Muscle of back (tissue), 11 donors: Measurements from ENCODE around the gene ATP2C1. TPM values are rescaled to one million over a fixed set of nuclear protein-coding genes. Genes with fewer than 3 reads are reported as not detected.

Experiments used
- DNase-seq, 3 donors: peaks; one replicate each; pipeline versions ENCODE4 v3.0.0 to v3.0.0-alpha.2; 2013
- polyA plus RNA-seq, 10 donors: library from polyadenylated mRNA; unstranded; fragments of 120-200 nt; gene quantifications; one replicate each; pipeline ENCODE4 v1.2.1, GENCODE V29; 2013; ENCODE audit not compliant: insufficient read length in 10 of 10

ATP2C1 gene
- polyA plus RNA-seq, 10 donors = 61.3 to 85.9 (median 72.3) TPM

DNA sequence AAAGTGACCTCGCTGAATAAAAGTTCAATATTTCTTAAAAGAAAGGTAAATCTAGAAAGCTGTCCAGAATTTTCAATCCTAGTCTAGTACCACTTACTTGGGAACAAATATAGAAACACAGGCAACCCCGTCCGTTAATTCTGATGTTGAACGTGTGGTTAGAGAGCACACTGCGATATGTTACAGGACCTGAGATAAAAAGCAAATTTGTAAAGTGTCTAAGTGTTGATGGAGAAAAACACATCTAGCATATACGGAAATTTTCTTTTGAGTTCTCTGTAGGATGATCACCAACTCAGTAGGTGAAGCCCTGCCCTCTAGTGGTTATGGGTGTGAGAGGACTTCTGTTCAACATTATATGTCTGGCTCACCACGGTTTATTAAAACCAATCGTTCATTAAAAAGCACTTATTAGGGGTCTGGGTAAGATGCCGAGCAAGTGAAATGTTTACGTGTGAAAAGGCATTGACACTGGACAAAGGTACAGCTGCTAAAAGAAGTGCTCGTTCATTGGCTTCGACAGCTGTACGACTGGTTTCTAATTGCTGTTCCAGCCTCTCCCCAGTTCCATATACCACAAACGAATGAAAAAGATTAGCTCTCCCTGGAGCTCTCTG, 1.0 kb upstream of the ATP2C1 start:
- peak; percentile 84 to 95 (median 86) for DNase-seq

- DNase-seq = no peak
Measured at GRCh38 chr3:130894130-130894985, 474 bp downstream of the ATP2C1 start.

- peak in 1 of 3 donors; percentile 21 for DNase-seq
Measured at GRCh38 chr3:130894986-130895280, 1.0 kb downstream of the ATP2C1 start.

DNA sequence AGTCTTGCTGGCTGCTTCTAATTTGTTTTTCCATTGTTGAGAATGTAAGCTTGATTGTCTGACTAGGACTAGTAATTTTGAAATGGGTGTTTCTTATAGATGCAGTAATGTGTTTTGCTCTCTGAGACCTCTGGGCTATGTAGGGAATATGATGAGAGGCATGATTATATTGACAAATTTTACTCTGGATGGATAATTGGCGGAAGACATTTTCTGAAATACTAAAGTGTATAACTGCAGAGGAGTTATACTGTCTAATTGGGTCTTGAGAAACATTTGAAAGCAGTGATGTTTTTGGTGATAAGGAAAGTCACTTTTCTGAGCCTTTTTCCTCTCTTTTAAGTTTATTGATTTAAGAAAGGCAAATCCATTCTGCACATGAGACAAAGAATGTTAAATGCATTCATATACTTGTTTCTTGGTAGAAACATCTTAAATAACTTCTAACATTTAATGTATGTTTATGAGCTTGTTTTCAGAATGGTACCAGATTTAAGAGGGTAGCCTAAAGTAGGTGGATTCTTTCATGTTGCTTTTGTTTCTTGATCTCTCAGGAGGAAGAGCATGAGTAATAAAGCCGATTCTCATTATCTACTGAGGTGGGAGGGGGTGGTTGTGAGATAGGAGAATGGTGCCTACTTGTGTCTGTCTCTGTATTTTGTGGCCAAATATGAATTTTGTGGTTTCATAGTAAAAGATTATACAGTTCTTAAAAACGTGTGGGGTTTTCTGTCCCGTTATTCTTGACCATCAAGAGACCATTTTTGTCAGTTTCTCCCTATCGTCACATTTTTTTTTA, 2.0 kb downstream of the ATP2C1 start:
- peak in 1 of 3 donors; percentile 23 for DNase-seq

GRCh38 chr3:130897316-130897715, 3.4 kb downstream of the ATP2C1 start:
- DNase-seq = no peak

DNA sequence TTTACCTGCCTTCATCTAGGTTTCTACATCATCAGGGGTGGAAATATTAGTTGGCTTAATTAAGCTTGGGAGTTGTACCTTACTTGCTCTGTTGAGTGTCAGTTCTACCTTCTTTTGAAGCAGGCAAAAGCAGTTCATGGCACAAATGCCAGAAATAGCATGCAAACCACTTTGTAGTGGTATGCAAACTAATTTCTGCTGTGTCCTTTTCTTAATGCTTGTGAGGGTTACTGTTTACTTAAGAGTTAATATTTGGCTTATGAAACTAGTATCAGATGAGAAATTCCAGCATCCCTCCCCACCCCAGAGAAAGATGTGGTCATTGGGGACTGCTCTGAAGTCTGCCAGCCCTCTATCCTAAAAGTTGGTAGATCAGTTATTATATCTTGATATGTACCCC, 7.1 kb downstream of the ATP2C1 start:
- DNase-seq = no peak

DNA sequence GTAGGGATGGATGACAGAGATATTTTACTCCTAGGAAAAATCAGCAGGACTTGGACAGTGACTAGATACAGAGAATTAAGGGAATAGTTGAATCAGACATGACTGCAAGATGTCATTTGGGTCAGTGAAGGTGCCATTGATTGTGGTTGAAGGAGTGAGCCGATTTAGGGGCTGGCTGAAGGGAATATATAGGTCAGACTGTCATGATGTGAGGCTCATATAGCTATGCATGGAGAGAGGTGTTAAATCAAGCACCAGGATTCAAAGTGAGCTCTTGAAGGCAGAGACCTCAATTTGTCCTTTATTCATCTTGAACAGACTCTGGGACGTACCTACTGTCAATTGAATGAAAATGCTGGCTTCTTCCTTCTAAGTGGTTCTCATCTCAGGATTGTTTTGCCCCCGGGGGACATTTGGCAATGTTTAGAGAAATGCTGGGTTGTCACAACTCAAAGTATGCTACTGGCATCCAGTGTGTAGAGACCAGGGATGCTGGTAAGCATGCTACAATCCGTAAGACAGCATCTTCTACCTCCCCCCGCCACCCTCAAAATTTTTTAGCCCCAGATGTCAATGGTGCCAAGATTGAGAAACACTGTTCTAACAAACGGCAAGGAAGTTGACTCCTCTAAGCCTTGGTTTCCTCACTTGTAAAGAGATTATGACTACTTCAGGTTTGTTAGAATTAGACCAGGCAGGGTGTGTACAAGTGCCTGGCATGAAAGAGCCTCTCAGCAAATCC, 7.8 kb downstream of the ATP2C1 start:
- no peak for DNase-seq

GRCh38 chr3:130903412-130903908, 9.6 kb downstream of the ATP2C1 start:
- no peak for DNase-seq

- DNase-seq = no peak
Measured at GRCh38 chr3:130904491-130904890, 10.6 kb downstream of the ATP2C1 start.

DNA sequence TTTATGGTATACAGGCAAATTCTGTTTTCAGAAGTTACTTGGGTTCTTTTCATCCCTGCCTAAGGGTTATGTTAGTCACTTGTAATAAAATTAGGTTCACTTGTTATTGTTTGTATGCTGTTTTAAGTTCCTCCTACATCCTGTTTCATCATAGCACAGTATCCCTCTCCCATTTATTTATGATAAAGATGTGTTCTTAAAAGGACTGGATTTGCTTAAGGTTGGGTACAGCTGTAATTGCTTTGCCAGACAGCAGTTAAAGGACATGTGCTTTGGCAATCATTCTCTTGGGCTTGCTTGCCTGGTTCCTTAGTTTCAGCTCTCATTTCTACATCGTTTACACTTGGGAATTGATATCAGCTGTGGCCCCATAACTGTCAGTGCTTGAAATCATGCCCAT, 11.7 kb downstream of the ATP2C1 start:
- DNase-seq = no peak

- no peak for DNase-seq
Measured at GRCh38 chr3:130906374-130906995, 12.6 kb downstream of the ATP2C1 start.

- no peak for DNase-seq
Measured at GRCh38 chr3:130907500-130907899, 13.6 kb downstream of the ATP2C1 start.

DNA sequence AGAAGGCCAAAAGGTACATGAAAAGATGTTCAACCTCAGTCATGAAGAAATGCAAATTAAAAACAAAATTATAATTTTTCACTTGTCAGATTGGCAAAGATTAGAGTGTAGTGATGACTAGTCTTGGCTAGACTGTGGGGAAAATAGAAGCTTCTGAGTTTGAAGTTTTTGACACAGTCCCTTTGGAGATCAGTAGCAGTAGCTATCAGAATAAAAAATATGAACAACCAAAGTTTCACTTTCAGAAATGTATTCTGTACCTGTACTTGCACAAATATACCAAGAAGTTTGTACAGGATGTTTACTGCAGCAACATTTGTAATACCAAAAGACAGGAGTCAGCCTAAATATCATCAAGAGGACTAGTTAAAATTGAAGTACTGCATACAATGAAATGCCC, 14.1 kb downstream of the ATP2C1 start:
- no peak for DNase-seq

DNA sequence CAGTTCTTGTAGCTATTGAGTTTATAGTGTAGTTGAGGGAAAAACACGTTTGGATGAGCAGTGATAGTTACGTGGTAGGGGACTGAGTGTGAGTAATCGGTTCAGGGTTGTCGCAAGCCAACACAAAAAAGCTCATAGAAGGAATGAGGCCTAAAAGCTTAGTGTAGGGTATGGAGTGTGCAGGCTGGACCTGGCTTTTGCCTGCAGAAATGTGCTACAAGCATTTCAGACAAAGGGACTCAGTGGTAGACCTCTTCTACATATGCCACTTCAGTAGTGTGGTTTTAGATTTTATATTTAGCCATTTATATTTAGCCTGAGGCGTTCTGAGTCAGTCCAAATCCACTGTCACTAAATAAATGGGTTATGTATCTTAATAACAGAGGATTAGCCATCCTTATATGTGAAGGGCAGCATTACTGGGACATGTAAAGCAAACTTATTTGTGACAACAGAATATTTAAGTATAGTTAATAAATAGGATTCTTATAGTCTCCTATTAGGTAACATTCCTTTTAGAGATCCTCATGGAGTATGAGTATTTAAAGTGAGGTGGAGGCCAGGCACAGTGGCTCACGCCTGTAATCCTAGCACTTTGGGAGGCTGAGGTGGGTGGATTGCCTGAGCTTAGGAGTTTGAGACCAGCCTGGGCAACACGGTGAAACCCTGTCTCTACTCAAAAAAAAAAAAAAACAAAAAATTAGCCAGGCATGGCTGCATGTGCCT, 21.8 kb downstream of the ATP2C1 start:
- DNase-seq = no peak

- no peak for DNase-seq
Measured at GRCh38 chr3:130916507-130917167, 22.8 kb downstream of the ATP2C1 start.

- no peak for DNase-seq
Measured at GRCh38 chr3:130918328-130918727, 24.4 kb downstream of the ATP2C1 start.

DNA sequence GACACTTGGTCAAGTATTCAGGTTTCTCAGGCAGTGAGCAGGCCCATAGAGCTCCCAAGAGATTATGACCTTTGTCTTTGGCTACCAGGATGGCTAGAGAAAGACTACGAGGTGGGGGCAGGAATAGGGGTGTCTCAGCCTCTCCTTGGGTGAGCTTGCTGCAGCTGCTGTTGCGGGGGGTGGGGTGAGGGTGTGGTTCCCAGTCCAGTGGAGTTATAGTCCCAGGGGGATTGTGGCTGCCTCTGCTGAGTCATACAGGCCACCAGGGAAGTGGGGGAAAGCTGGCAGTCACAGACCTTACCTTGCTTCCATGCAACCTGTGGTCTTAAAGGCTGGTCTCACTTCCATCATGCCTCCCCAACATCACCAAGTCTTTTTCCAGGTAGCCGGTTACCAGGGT, 31.7 kb downstream of the ATP2C1 start:
- peak in 1 of 3 donors; percentile 20 for DNase-seq

GRCh38 chr3:130926504-130926903, 32.6 kb downstream of the ATP2C1 start:
- no peak for DNase-seq

- DNase-seq = no peak
Measured at GRCh38 chr3:130929804-130930203, 35.9 kb downstream of the ATP2C1 start.

- DNase-seq = no peak
Measured at GRCh38 chr3:130932979-130933378, 39.1 kb downstream of the ATP2C1 start.
